ENCODE results near the gene ZNF19. TPM values are rescaled to one million over a fixed set of nuclear protein-coding genes. Genes with fewer than 3 reads are reported as not detected.
"Not testable (repeated sequence)": the region's sequence is repeated elsewhere in the genome, so short reads cannot be mapped to it uniquely, and the experiment has no call there.

ZNF19 gene
- total RNA-seq, 1 experiment from 2014 or later = 2.6 TPM

GRCh38 chr16:71504051-71504450 lies 14.9 kb upstream of the ZNF19 start:
- not testable (repeated sequence) for H3K4me3 ChIP-seq (ENCODE audit: insufficient read depth, low read depth, low read length); H3K36me3 ChIP-seq (replicated peaks; ENCODE audit: control insufficient read depth, insufficient read depth, low read length); H3K27me3 ChIP-seq (ENCODE audit: control insufficient read depth, insufficient read depth, low read length); DNase-seq

GRCh38 chr16:71501547-71501946 lies 12.4 kb upstream of the ZNF19 start:
- DNase-seq = no peak
- H3K27me3 ChIP-seq (ENCODE audit: control insufficient read depth, insufficient read depth, low read length) = no peaks in the 10 kb centered on the region
- no peaks in the 10 kb centered on the region for H3K36me3 ChIP-seq (replicated peaks; ENCODE audit: control insufficient read depth, insufficient read depth, low read length)
- no peak overlapping the region for H3K4me3 ChIP-seq (ENCODE audit: insufficient read depth, low read depth, low read length)

- H3K36me3 ChIP-seq (replicated peaks; ENCODE audit: control insufficient read depth, insufficient read depth, low read length) = no peaks in the 10 kb centered on the region
- H3K27me3 ChIP-seq (ENCODE audit: control insufficient read depth, insufficient read depth, low read length) = no peaks in the 10 kb centered on the region
- H3K4me3 ChIP-seq (ENCODE audit: insufficient read depth, low read depth, low read length) = no peak overlapping the region
- no peak for DNase-seq
These were observed 11.8 kb upstream of the ZNF19 start for GRCh38 chr16:71500964-71501363.

- Histone ChIP-seq H3K36me3 (replicated peaks; ENCODE audit: control insufficient read depth, insufficient read depth, low read length) (no peaks in the 10 kb centered on the region), H3K27me3 (ENCODE audit: control insufficient read depth, insufficient read depth, low read length) (no peaks in the 10 kb centered on the region), H3K4me3 (ENCODE audit: insufficient read depth, low read depth, low read length) (no peak overlapping the region)
- DNase-seq = peak; percentile 66
These were observed 10.7 kb upstream of the ZNF19 start for GRCh38 chr16:71499775-71500364.

- H3K36me3 ChIP-seq (replicated peaks; ENCODE audit: control insufficient read depth, insufficient read depth, low read length) = no peaks in the 10 kb centered on the region
- no peaks in the 10 kb centered on the region for H3K27me3 ChIP-seq (ENCODE audit: control insufficient read depth, insufficient read depth, low read length)
- no peak for DNase-seq
- no peak overlapping the region for H3K4me3 ChIP-seq (ENCODE audit: insufficient read depth, low read depth, low read length)
These were observed 8.9 kb upstream of the ZNF19 start for GRCh38 chr16:71498031-71498430.

GRCh38 chr16:71493213-71493612 lies 4.1 kb upstream of the ZNF19 start:
- H3K36me3 ChIP-seq (replicated peaks; ENCODE audit: control insufficient read depth, insufficient read depth, low read length) = no peaks in the 10 kb centered on the region
- H3K27me3 ChIP-seq (ENCODE audit: control insufficient read depth, insufficient read depth, low read length) = no peaks in the 10 kb centered on the region; the same call in 1 of the 2 replicates
- no peak for DNase-seq
- no peak overlapping the region for H3K4me3 ChIP-seq (ENCODE audit: insufficient read depth, low read depth, low read length)

GRCh38 chr16:71492786-71493185 lies 3.7 kb upstream of the ZNF19 start:
- DNase-seq = no peak
- no peaks in the 10 kb centered on the region for H3K36me3 ChIP-seq (replicated peaks; ENCODE audit: control insufficient read depth, insufficient read depth, low read length)

GRCh38 chr16:71491054-71491453 lies 1.9 kb upstream of the ZNF19 start:
- H3K4me3 ChIP-seq (ENCODE audit: insufficient read depth, low read depth, low read length) = no peak overlapping the region
- DNase-seq = no peak
- H3K27me3 ChIP-seq (ENCODE audit: control insufficient read depth, insufficient read depth, low read length) = no peaks in the 10 kb centered on the region; the same call in 1 of the 2 replicates
- H3K36me3 ChIP-seq (replicated peaks; ENCODE audit: control insufficient read depth, insufficient read depth, low read length) = no peaks in the 10 kb centered on the region

More at GRCh38 chr16:71492786-71493185, 3.7 kb upstream of the ZNF19 start:
- H3K27me3 ChIP-seq (ENCODE audit: control insufficient read depth, insufficient read depth, low read length) = no peaks in the 10 kb centered on the region; the same call in 1 of the 2 replicates
- H3K4me3 ChIP-seq (ENCODE audit: insufficient read depth, low read depth, low read length) = no peak overlapping the region

GRCh38 chr16:71490361-71490760 lies 1.2 kb upstream of the ZNF19 start:
- no peak overlapping the region for H3K4me3 ChIP-seq (ENCODE audit: insufficient read depth, low read depth, low read length)
- no peak for DNase-seq
- H3K36me3 ChIP-seq (replicated peaks; ENCODE audit: control insufficient read depth, insufficient read depth, low read length) = no peaks in the 10 kb centered on the region
- H3K27me3 ChIP-seq (ENCODE audit: control insufficient read depth, insufficient read depth, low read length) = no peaks in the 10 kb centered on the region; the same call in 1 of the 2 replicates

GRCh38 chr16:71484006-71484893 lies 4.9 kb downstream of the ZNF19 start:
- H3K36me3 ChIP-seq (replicated peaks; ENCODE audit: control insufficient read depth, insufficient read depth, low read length) = no peaks in the 10 kb centered on the region
- H3K27me3 ChIP-seq (ENCODE audit: control insufficient read depth, insufficient read depth, low read length) = no peaks in the 10 kb centered on the region
- H3K4me3 ChIP-seq (ENCODE audit: insufficient read depth, low read depth, low read length) = peak overlapping the region; percentile 88
- peak; percentile 81 for DNase-seq

GRCh38 chr16:71482569-71482968 lies 6.6 kb downstream of the ZNF19 start:
- H3K36me3 ChIP-seq (replicated peaks; ENCODE audit: control insufficient read depth, insufficient read depth, low read length) = no peaks in the 10 kb centered on the region
- DNase-seq = no peak
- H3K27me3 ChIP-seq (ENCODE audit: control insufficient read depth, insufficient read depth, low read length) = no peaks in the 10 kb centered on the region
- no peak overlapping the region for H3K4me3 ChIP-seq (ENCODE audit: insufficient read depth, low read depth, low read length)

- no peaks in the 10 kb centered on the region for H3K36me3 ChIP-seq (replicated peaks; ENCODE audit: control insufficient read depth, insufficient read depth, low read length)
- no peak for DNase-seq
- no peaks in the 10 kb centered on the region for H3K27me3 ChIP-seq (ENCODE audit: control insufficient read depth, insufficient read depth, low read length)
- H3K4me3 ChIP-seq (ENCODE audit: insufficient read depth, low read depth, low read length) = no peak overlapping the region
These were observed 8.2 kb downstream of the ZNF19 start for GRCh38 chr16:71480956-71481355.

- Histone ChIP-seq H3K27me3 (ENCODE audit: control insufficient read depth, insufficient read depth, low read length) (no peaks in the 10 kb centered on the region), H3K4me3 (ENCODE audit: insufficient read depth, low read depth, low read length) (no peak overlapping the region), H3K36me3 (replicated peaks; ENCODE audit: control insufficient read depth, insufficient read depth, low read length) (no peaks in the 10 kb centered on the region; the same call in 1 of the 2 replicates)
- DNase-seq = peak; percentile 59
These were observed 9.7 kb downstream of the ZNF19 start for GRCh38 chr16:71479420-71479819.

- Histone ChIP-seq H3K27me3 (ENCODE audit: control insufficient read depth, insufficient read depth, low read length) (no peaks in the 10 kb centered on the region), H3K36me3 (replicated peaks; ENCODE audit: control insufficient read depth, insufficient read depth, low read length) (no peaks in the 10 kb centered on the region; the same call in 1 of the 2 replicates), H3K4me3 (ENCODE audit: insufficient read depth, low read depth, low read length) (no peak overlapping the region)
- DNase-seq = no peak
These were observed 12.5 kb downstream of the ZNF19 start for GRCh38 chr16:71476457-71477124.

Measured in H7 (cell line).